ENCODE data around the gene WBP4.

WBP4 gene

DNA sequence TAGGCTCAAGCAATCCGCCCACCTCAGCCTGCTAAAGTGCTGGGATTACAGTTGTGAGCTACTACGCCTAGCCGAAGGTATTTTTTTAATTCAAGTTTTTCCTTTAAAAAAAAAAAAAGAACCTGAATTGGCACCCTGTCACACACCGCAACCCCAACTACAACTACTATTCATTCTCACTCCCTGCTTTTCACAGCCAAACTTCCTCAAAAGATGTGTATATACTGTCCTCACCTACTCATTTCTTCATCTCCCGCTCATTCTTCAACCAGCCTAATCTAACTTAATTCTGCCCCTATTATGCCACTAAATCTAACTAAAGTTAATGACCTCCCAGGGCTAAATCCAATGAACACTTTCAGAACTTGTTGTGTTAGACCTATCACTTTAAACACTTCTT, 12.7 kb upstream of the WBP4 start:
- DNase-seq (ENCODE audit: low read depth): no peak

DNA sequence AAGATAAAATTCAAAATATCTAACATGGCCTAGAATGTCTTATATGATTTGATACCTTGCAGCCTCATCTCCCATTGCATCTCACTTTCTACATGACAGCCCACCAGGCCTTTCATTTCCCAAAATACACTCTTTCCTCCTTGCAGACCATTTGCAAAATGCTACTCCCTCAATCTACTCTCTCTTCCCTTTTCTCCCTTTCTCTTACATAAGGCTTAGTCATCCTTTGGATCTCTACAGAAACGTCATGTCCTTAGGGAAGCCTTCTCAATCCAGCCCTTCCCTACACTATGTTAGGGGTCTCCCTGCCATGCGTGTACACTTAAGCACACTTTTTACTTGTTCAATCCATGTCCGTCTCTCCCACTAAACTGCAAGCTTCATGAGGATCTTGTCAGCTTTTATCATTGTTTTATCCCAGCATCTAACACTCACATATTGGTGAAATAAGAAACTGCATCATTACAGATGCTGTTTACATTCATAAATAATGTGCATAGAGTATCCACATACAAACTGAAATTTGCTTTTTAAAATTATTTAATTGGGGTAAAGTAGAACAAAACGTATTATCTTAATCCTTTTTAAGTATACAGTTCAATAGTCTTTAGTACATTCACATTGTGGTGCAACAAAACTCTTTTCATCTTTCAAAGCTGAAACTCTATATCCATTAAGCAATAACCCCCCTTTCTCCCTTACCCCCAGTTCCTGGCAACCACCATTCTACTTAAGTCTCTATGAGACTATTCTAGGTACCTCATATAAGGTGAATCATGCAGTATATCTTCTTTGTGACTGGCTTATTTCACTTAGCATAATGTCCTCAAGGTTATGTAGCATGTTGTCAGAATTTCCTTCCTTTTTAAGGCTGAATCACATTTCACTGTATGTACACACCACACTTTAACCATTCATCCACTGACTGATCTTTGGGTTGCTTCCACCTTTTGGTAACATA, 11.5 kb upstream of the WBP4 start:
- DNase-seq (ENCODE audit: low read depth): no peak

DNA sequence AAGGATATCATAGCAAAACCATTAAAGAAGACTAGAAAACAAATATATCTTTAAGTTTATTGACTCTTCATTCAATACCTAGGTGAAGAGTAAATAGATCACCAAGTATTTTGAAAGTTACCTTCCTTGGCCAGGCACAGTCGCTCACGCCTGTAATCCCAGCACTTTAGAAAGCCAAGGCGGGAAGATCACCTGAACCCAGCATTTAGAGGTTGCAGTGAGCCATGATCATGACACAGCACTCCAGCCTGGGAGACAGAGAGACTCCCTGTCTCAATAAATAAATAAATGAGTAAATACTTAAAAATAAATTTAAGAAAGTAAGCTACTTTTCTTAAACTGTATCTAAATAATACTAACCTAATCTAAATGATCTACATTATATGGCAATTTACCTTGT, 8.9 kb upstream of the WBP4 start:
- DNase-seq (ENCODE audit: low read depth): no peak

DNA sequence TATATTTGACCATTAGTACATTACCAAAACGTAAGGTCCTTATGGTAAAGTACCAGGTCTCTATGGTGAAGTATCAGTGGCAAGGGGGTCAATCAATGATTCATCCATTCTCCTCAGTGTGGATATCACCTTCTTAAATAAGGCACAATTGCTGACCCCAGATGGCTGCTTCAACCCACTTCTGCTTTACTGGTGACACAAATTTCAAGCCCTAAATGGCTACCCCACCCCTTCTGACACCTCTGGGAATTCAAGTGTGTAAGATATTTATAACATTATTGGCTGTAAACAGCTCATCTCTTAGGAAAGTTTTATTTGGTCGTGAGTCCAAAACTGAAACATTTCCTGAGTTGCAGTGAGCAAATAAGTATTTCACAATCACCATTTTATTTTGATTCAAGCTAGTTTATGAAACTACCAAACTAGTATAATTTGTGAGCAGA, 7.9 kb upstream of the WBP4 start:
- no peak for DNase-seq (ENCODE audit: low read depth)

- DNase-seq (ENCODE audit: low read depth): no peak
Measured at GRCh38 chr13:41054212-41054877, 7.0 kb upstream of the WBP4 start.

- no peak for DNase-seq (ENCODE audit: low read depth)
Measured at GRCh38 chr13:41054919-41055619, 6.2 kb upstream of the WBP4 start.

DNA sequence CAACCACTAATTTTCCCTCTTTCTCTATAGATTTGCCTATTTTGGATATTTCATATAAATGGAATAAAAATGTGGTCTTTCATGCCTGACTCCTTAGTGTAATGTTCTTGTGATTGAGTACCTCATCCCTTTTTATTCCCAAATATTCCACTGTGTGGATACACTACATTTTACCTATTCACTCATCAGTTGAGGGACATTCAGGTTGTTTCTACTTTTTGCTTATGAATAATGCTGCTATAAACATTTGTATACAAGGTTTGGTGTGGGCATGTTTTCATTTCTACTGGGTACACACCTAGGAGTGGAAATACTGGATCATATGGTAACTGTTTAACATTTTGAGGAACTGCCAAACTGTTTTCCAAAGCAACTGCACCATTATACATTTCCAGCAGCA, 5.1 kb upstream of the WBP4 start:
- DNase-seq (ENCODE audit: low read depth): no peak

- DNase-seq (ENCODE audit: low read depth): no peak
Measured at GRCh38 chr13:41056826-41057711, 4.2 kb upstream of the WBP4 start.

GRCh38 chr13:41058295-41059070, 2.8 kb upstream of the WBP4 start:
- DNase-seq (ENCODE audit: low read depth): no peak

- no peak for DNase-seq (ENCODE audit: low read depth)
Measured at GRCh38 chr13:41059456-41060081, 1.7 kb upstream of the WBP4 start.

GRCh38 chr13:41060082-41060723, 1.1 kb upstream of the WBP4 start:
- peak; percentile 64 for DNase-seq (ENCODE audit: low read depth)

GRCh38 chr13:41060724-41061074, 610 bp upstream of the WBP4 start:
- peak; percentile 39 for DNase-seq (ENCODE audit: low read depth)

DNA sequence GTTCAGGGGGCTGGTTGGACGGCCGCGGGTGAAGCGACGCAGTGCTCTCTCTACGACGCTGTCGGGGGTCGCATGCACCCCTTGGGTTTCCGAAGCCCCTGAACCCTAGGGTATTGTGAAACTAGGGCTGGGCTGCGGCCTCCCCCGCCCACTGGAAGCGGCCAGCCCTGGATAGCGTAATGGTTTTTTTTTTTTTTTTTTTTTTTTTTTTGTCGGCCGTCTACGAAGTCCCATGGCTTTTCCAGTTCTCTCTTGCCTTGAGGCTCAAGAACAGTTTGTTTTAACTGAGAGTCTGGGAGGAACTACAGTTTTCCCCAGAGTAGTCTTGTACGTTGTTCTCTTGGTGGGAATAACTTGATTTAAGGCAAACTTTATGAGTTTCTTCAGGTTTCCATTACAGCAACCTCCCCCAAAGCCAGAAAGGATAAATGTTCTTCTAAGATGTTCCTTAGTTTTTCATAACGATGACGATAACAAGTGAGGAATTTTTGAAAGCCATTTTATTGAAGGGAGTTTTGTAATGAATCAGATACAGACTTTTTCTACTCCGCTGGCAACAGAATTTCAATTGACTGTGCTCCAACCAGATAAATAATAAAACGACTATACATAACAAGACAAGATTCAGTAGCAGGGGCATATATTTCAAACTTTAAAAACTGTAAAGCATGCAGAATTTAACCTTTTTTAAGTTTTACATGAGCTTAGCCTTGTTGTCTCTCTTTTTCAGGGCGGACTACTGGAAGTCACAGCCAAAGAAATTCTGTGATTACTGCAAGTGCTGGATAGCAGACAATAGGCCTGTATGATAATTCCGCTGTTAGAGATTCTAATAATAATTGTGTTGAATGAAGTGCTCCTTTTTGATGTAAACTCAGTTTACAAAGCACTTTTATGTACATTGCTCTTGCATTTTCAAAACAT, 867 bp downstream of the WBP4 start:
- peak; percentile 33 for DNase-seq (ENCODE audit: low read depth)

- DNase-seq (ENCODE audit: low read depth): no peak
Measured at GRCh38 chr13:41064493-41064892, 3.2 kb downstream of the WBP4 start.

DNA sequence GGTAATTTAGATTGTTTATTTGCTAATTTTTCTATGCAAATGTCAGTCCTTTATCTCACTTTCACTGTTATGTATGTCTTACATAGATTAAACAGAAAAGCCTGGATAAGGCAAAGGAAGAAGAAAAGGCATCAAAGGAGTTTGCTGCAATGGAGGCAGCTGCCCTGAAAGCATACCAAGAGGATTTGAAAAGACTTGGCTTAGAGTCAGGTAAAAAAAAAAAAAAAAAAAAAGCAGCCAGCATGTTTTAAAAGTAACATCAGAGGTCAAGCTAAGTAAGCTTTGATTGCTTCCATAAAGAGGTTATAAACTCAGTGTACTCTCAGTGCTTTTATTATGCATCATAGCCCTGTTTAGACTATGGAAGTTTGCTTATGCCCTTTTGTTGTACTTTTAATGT, 3.8 kb downstream of the WBP4 start:
- no peak for DNase-seq (ENCODE audit: low read depth)

DNA sequence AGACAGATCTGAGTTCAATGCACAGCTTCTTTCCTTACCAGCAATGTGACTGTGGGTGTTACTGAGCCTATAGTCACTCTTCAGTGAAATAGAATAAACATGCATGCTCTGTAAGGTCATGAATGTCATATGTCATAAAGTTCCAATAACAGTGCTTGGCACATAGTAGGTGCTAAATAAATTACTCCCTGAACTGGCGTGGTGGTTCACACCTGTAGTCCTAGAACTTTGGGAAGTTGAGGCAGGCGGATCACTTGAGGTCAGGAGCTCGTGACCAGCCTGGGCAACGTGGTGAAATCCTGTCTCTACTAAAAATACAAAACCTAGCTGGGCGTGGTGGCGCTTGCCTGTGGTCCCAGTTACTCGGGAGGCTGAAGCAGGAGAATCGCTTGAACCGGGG, 13.2 kb downstream of the WBP4 start:
- no peak for DNase-seq (ENCODE audit: low read depth)

DNA sequence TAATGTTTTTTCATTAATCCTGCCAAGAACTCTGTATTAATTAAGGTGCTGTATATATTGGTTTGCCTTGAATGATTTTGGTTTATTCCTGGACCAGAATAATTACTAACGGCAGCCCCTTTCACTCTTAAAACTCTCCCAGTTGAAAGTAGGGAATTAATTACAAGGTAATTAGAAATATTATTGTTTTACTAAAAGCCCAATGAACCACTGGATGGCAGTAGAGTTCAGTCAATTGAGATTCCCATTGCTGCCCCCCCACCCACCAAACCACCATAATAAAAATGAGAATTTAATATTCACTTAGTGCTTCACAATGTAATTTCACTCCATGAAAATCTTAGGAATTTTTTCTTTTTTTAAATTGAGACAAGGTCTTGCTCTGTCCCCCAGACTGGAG, 13.7 kb downstream of the WBP4 start:
- no peak for DNase-seq (ENCODE audit: low read depth)

DNA sequence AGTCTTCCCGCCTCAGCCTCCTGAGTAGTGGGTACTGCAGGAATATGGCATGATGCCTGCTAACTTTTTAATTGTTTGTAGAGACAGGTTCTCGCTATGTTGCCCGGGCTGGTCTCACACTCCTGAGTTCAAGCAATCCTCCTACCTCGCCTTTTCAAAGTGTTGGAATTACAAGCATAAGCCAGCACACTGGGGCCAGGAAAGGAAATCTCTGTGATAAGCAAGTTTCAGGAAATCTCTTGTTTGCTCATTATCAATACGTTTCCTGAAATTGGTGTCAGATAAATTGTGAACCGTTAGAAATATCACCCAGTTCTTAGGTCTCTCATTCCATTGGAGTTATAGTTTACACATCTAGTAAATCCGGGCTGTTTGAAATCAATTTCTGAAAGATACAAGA, 14.2 kb downstream of the WBP4 start:
- no peak for DNase-seq (ENCODE audit: low read depth)

DNA sequence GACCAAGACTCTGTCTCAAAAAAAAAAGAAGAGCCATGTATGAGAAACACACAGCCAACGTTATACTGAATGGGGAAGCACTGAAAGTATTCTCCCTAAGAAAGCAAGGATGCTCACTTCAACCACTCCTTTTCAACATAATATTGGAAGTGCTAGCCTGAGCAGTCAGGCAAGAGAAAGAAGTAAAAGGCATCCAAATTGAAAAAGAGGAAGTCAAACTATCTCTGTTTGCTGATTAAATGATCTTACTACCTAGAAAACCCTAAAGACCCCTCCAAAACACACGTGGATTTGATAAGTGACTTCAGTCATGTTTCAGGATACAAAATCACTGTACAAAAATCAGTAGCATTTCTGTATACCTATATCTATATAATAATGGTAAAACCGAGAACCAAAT, 16.2 kb downstream of the WBP4 start:
- no peak for DNase-seq (ENCODE audit: low read depth)

Data from HS-27A (cell line).